H1 (cell line): ENCODE measurements around the gene PKP3. TPM values are rescaled to one million over a fixed set of nuclear protein-coding genes. Genes with fewer than 3 reads are reported as not detected.

Experiments used
- CTCF ChIA-PET: fragments of 300-600 bp; sonication (Branson Sonifier 250); formaldehyde crosslinking; loops from one replicate; lab custom pipeline; 2021; ENCODE audit not compliant: partially characterized antibody; lab: Charles Lee
- POLR2A ChIA-PET: fragments of 300-600 bp; sonication (Branson Sonifier 250); formaldehyde crosslinking; loops from one replicate; lab custom pipeline; 2021; ENCODE audit warnings: inconsistent platforms; ENCODE audit not compliant: partially characterized antibody; lab: Charles Lee
- DNase-seq, 2 experiments: peaks; one replicate each; pipeline versions ENCODE4 v3.0.0 to v3.0.0-alpha.2; 2010 to 2022; ENCODE audit warnings: low spot score in 2 of 2, low read depth in 1 of 2, mixed read lengths in 1 of 2
- FAIRE-seq: peaks from 2 replicates; lab custom pipeline; 2011; peaks lifted over from hg19 to GRCh38; lab: Jason Lieb, UNC
- H2AFZ ChIP-seq: 2 replicates; pipeline ENCODE4 v1.8.1; 2012; ENCODE audit warnings: low read length, inconsistent platforms
- H2AK5ac ChIP-seq: 2 replicates; pipeline ENCODE4 v1.6.1; 2013; ENCODE audit warnings: low read depth, low read length
- H2BK120ac ChIP-seq: replicated peaks from 2 replicates; pipeline ENCODE3; 2013; ENCODE audit warnings: low read depth, low read length, inconsistent platforms
- H2BK12ac ChIP-seq: 2 replicates; pipeline ENCODE4 v1.6.1; 2013; ENCODE audit warnings: low read depth, low read length
- H2BK15ac ChIP-seq: 2 replicates; pipeline ENCODE4 v1.6.1; 2013; ENCODE audit warnings: low read length
- H2BK20ac ChIP-seq: 2 replicates; pipeline ENCODE4 v1.6.1; 2013; ENCODE audit warnings: low read length
- H2BK5ac ChIP-seq: 2 replicates; pipeline ENCODE4 v1.6.1; 2013; ENCODE audit warnings: low read depth, low read length
- H3K14ac ChIP-seq: 2 replicates; pipeline ENCODE4 v1.6.1; 2013; ENCODE audit warnings: inconsistent platforms; ENCODE audit not compliant: insufficient read length
- H3K18ac ChIP-seq: 2 replicates; pipeline ENCODE4 v1.6.1; 2013; ENCODE audit warnings: low read length; ENCODE audit errors: extremely low read depth
- H3K23ac ChIP-seq: 2 replicates; pipeline ENCODE4 v1.6.1; 2013; ENCODE audit warnings: inconsistent platforms; ENCODE audit not compliant: insufficient read length
- H3K23me2 ChIP-seq: 2 replicates; pipeline ENCODE4 v1.6.1; 2013; ENCODE audit warnings: low read depth, low read length
- H3K27ac ChIP-seq: 2 replicates; pipeline ENCODE4 v1.6.1; 2011; ENCODE audit warnings: low read depth, low read length, inconsistent platforms
- H3K27me3 ChIP-seq, 4 experiments: replicated peaks in 1 of 4; 1 replicate in 1 of 4; 2 replicates in 3 of 4; pipeline versions ENCODE4 v1.6.1 to v1.8.1; 2011 to 2013; ENCODE audit warnings: low read length in 3 of 4, mild to moderate bottlenecking in 3 of 4, inconsistent platforms in 2 of 4, mixed read lengths in 2 of 4, moderate library complexity in 1 of 4; ENCODE audit not compliant: control insufficient read depth in 3 of 4, insufficient read depth in 3 of 4; ENCODE audit errors: extremely low read depth in 1 of 4
- H3K36me3 ChIP-seq, 4 experiments: 2 replicates each; pipeline versions ENCODE4 v1.6.1 to v1.8.1; 2011 to 2013; ENCODE audit warnings: mild to moderate bottlenecking in 4 of 4, low read length in 3 of 4, moderate library complexity in 2 of 4, control low read depth in 1 of 4, inconsistent platforms in 1 of 4; ENCODE audit not compliant: insufficient read depth in 4 of 4, control insufficient read depth in 2 of 4
- H3K4ac ChIP-seq: replicated peaks from 2 replicates; pipeline ENCODE3; 2013; ENCODE audit warnings: low read length, low read depth, mixed read lengths, inconsistent platforms; ENCODE audit not compliant: insufficient read length
- H3K4me1 ChIP-seq, 4 experiments: replicated peaks in 1 of 4; 1 replicate in 1 of 4; 2 replicates in 3 of 4; pipeline versions ENCODE4 v1.6.1 to v1.8.1; 2011 to 2013; ENCODE audit warnings: low read length in 3 of 4, inconsistent platforms in 2 of 4, mixed read lengths in 1 of 4; ENCODE audit not compliant: insufficient read depth in 4 of 4, control insufficient read depth in 3 of 4
- H3K4me2 ChIP-seq, 2 experiments: 2 replicates each; pipeline versions ENCODE4 v1.6.1 to v1.8.1; 2011 to 2013; ENCODE audit warnings: low read depth in 2 of 2, low read length in 2 of 2, control low read depth in 1 of 2, inconsistent platforms in 1 of 2, mild to moderate bottlenecking in 1 of 2; ENCODE audit not compliant: insufficient read depth in 1 of 2
- H3K4me3 ChIP-seq, 4 experiments: fragments of 200-600, 300-600 bp in 1 of 4; sonication (generic), shearing (Covaris generic), sonication (Bioruptor Twin) in 1 of 4; 2 replicates each; pipeline versions ENCODE4 v1.5.1 to v1.8.1; 2011 to 2016; ENCODE audit warnings: low read length in 4 of 4, low read depth in 3 of 4, control low read depth in 2 of 4, inconsistent platforms in 2 of 4, mild to moderate bottlenecking in 2 of 4, mixed read lengths in 1 of 4, moderate library complexity in 1 of 4; ENCODE audit not compliant: insufficient read depth in 2 of 4; ENCODE audit errors: extremely low read depth in 1 of 4
- H3K56ac ChIP-seq: replicated peaks from 2 replicates; pipeline ENCODE3; 2013; ENCODE audit warnings: low read depth, mild to moderate bottlenecking, mixed read lengths, low read length, inconsistent platforms; ENCODE audit not compliant: insufficient read length
- H3K79me1 ChIP-seq: 2 replicates; pipeline ENCODE4 v1.6.1; 2013; ENCODE audit warnings: low read depth, low read length, control low read depth
- H3K79me2 ChIP-seq, 2 experiments: 2 replicates each; pipeline versions ENCODE4 v1.6.1 to v1.8.1; 2012 to 2013; ENCODE audit warnings: low read length in 2 of 2, mild to moderate bottlenecking in 2 of 2, inconsistent platforms in 1 of 2; ENCODE audit not compliant: insufficient read depth in 2 of 2, control insufficient read depth in 1 of 2
- H3K9ac ChIP-seq, 4 experiments: replicated peaks in 1 of 4; 1 replicate in 1 of 4; 2 replicates in 3 of 4; pipeline versions ENCODE4 v1.6.1 to v1.8.1; 2011 to 2013; ENCODE audit warnings: low read depth in 3 of 4, low read length in 3 of 4, control low read depth in 2 of 4, mild to moderate bottlenecking in 2 of 4, moderate library complexity in 2 of 4, inconsistent platforms in 1 of 4; ENCODE audit errors: extremely low read depth in 1 of 4
- H3K9me3 ChIP-seq, 2 experiments: 2 replicates each; pipeline versions ENCODE4 v1.6.1 to v1.8.1; 2012 to 2013; ENCODE audit warnings: mild to moderate bottlenecking in 2 of 2, moderate library complexity in 2 of 2, control low read depth in 1 of 2, inconsistent platforms in 1 of 2, low read depth in 1 of 2, low read length in 1 of 2, mixed read lengths in 1 of 2; ENCODE audit not compliant: insufficient read depth in 2 of 2
- H4K20me1 ChIP-seq, 2 experiments: replicated peaks in 1 of 2; 2 replicates each; pipeline versions ENCODE3 to v1.8.1; 2011 to 2013; ENCODE audit warnings: inconsistent platforms in 2 of 2, low read length in 2 of 2, mild to moderate bottlenecking in 1 of 2; ENCODE audit not compliant: insufficient read depth in 2 of 2, control insufficient read depth in 1 of 2
- H4K5ac ChIP-seq: 2 replicates; pipeline ENCODE4 v1.6.1; 2013; ENCODE audit warnings: low read length, low read depth, mixed read lengths, inconsistent platforms; ENCODE audit not compliant: insufficient read length
- H4K8ac ChIP-seq: 2 replicates; pipeline ENCODE4 v1.8.0; 2013; ENCODE audit warnings: mild to moderate bottlenecking, moderate library complexity, low read length, inconsistent platforms; ENCODE audit not compliant: insufficient read depth; ENCODE audit errors: extremely low read depth
- H4K91ac ChIP-seq: replicated peaks from 2 replicates; pipeline ENCODE3; 2013; ENCODE audit warnings: low read length, mixed read lengths, inconsistent platforms; ENCODE audit not compliant: insufficient read length
- CTBP2 ChIP-seq: IDR thresholded peaks from 2 replicates; pipeline ENCODE4 v1.7.0; 2011; ENCODE audit warnings: borderline replicate concordance, mild to moderate bottlenecking, moderate library complexity, mixed read lengths, low read length; ENCODE audit not compliant: insufficient read depth, insufficient read length
- JUN ChIP-seq: IDR thresholded peaks from 2 replicates; pipeline ENCODE4 v1.6.1; 2011; ENCODE audit warnings: low read depth, mild to moderate bottlenecking, improper control_type of control experiment, low read length
- NANOG ChIP-seq: IDR thresholded peaks from 2 replicates; pipeline ENCODE4 v1.6.1; 2011; ENCODE audit warnings: low read length, low read depth, mild to moderate bottlenecking, inconsistent platforms; ENCODE audit not compliant: insufficient read depth, poor library complexity, severe bottlenecking
- POU5F1 ChIP-seq: IDR thresholded peaks from 2 replicates; pipeline ENCODE4 v1.6.1; 2011; ENCODE audit warnings: low read depth, mild to moderate bottlenecking, low read length, moderate library complexity
- SP1 ChIP-seq: IDR thresholded peaks from 2 replicates; pipeline ENCODE4 v1.6.1; 2011; ENCODE audit warnings: low read depth, low read length
- WGBS, 2 experiments: shearing (Covaris generic) in 1 of 2; methylation state at CpG; one replicate each; pipeline versions ENCODE4 v1.1.6 to v1.1.7; 2013 to 2015; ENCODE audit warnings: low lambda C conversion rate in 2 of 2, mixed read lengths in 2 of 2, inconsistent platforms in 1 of 2, low coverage in 1 of 2, missing lambda C conversion rate in 1 of 2; ENCODE audit not compliant: insufficient replicate concordance in 2 of 2, insufficient coverage in 1 of 2, insufficient read length in 1 of 2; ENCODE audit errors: extremely low coverage in 1 of 2, missing lambda C conversion rate in 1 of 2; 5-methylcytosine and 5-hydroxymethylcytosine counted together
- polyA plus RNA-seq, 7 experiments: library from polyadenylated mRNA; depleted of rRNA in 3 of 7; stranded (reverse) in 5 of 7; unstranded in 2 of 7; fragments of >200 nt in 5 of 7; fragments of 200-250 nt in 2 of 7; gene quantifications; 1 replicate in 5 of 7; 2 replicates in 1 of 7; 4 replicates in 1 of 7; pipeline versions ENCODE4 v1.2.1 to v1.2.3, GENCODE V29; 2011 to 2013; ENCODE audit warnings: missing spikeins in 2 of 7, mixed read lengths in 2 of 7
- total RNA-seq: library from RNA; stranded (reverse); fragmentation: NEBNext Ultra II Directional; extraction: Animal tissue kit (Norgen Biotek cat#: 25700); gene quantifications from 2 replicates; pipeline ENCODE4 v1.2.1, GENCODE V29; 2021
- TF ChIP-seq, protein P1 (sequence below): IDR thresholded peaks from 2 replicates; pipeline ENCODE4 v1.6.1; 2011; ENCODE audit warnings: low read length, improper control_type of control experiment

Gene PKP3
- total and polyA plus RNA-seq, 2 of the 8 experiments (the other 6 are each of a cell fraction or from before 2014, with no cell fraction given): 16.7 to 28.7 TPM

DNA sequence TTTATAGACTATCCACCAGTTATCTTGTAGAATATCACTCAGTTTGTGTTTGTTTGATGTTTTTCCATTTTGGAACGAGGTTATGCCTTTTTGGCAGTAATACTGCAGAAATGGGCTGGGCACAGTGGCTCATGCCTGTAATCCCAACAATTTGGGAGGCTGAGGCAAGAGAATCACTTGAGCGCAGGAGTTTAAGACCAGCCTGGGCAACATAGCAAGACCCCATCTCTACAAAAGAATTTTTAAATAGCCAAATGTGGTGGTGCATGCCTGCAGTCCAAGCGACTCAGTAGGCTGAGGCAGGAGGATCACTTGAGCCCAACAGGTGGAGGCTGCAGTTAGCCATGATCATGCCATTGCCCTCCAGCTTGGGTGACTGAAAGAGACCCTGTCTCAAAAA, 47.5 kb upstream of the PKP3 start:
- Histone ChIP-seq H3K79me2 (no peaks in the 10 kb centered on the region), H2AK5ac (no peak overlapping the region), H2BK120ac (no peak overlapping the region), H3K56ac (no peak overlapping the region), H3K36me3 (no peaks in the 10 kb centered on the region), H3K14ac (no peak overlapping the region), H3K4ac (no peak overlapping the region), H2BK20ac (no peak overlapping the region), H4K5ac (no peak overlapping the region), H2AFZ (no peak overlapping the region), H4K8ac (no peak overlapping the region), H4K91ac (no peak overlapping the region), H3K4me3 (no peak overlapping the region), H2BK5ac (no peak overlapping the region), H2BK15ac (no peak overlapping the region), H3K9ac (no peak overlapping the region), H3K18ac (no peak overlapping the region), H3K9me3 (no peaks in the 10 kb centered on the region), H3K79me1 (no peaks in the 10 kb centered on the region), H3K27me3 (no peaks in the 10 kb centered on the region), H4K20me1 (no peaks in the 10 kb centered on the region), H3K23me2 (peaks cover 8% of the 10 kb centered on the region; the same call in 1 of the 2 replicates), H3K4me1 (peaks cover 0 to 10% (median 6%) of the 10 kb centered on the region in 4 experiments; a peak in 5 of 7 replicates), H2BK12ac (no peak overlapping the region), H3K27ac (no peak overlapping the region), H3K23ac (no peak overlapping the region), H3K4me2 (no peak overlapping the region)
- DNase-seq (no peak), FAIRE-seq (no peak)
- ChIA-PET POLR2A (no interaction called here), CTCF (interaction anchor here (0.8 to 1.9 kb wide), 6 partner anchors 16 to 97 kb away, joined by 3 to 8 read pairs (median 4); no protein-coding TSS in a partner anchor)
- TF ChIP-seq CTBP2: no peak
- TF ChIP-seq JUN: no peak
- no peak for TF ChIP-seq SP1
- no peak for TF ChIP-seq NANOG
- TF ChIP-seq, protein P1, sequence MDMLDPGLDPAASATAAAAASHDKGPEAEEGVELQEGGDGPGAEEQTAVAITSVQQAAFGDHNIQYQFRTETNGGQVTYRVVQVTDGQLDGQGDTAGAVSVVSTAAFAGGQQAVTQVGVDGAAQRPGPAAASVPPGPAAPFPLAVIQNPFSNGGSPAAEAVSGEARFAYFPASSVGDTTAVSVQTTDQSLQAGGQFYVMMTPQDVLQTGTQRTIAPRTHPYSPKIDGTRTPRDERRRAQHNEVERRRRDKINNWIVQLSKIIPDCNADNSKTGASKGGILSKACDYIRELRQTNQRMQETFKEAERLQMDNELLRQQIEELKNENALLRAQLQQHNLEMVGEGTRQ: no peak
- TF ChIP-seq POU5F1: no peak
- 90% methylated on average over 3 of the region's 3 CpGs; no CpG with 5 or more reads in 1 of the 2 experiments for WGBS, 2 experiments
